COR-L47 (cell line): ENCODE data around the gene NR1I2.

Experiments
- DNase-seq: peaks from one replicate; lab custom pipeline; 2025; lab: John Stamatoyannopoulos, UW

Gene NR1I2

DNA sequence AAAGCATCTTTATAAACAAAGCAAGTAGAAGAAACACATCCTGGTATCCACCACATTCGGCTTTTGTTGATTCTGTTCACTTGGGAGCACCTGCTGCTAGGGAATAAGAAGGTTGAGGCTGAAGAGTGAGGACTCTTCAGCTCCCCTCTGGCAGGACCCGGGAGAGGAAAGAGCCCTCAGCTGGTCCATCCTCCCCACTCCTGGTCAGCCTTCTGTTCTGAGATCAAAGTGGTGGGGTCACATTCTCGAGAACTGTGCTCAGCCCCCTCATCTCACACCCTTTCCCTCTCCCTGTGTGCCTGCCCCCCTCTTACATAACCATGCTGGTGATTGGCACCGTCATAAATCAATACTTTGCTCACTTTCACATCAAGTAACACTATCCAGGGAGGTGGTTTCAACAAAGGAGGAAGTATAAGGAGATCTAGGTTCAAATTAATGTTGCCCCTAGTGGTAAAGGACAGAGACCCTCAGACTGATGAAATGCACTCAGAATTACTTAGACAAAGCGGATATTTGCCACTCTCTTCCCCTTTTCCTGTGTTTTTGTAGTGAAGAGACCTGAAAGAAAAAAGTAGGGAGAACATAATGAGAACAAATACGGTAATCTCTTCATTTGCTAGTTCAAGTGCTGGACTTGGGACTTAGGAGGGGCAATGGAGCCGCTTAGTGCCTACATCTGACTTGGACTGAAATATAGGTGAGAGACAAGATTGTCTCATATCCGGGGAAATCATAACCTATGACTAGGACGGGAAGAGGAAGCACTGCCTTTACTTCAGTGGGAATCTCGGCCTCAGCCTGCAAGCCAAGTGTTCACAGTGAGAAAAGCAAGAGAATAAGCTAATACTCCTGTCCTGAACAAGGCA is at the start of gene NR1I2:
NR1I2 (plus strand) TSS at position 772 of the 869 bp plus-strand sequence.
- no peak for DNase-seq

DNA sequence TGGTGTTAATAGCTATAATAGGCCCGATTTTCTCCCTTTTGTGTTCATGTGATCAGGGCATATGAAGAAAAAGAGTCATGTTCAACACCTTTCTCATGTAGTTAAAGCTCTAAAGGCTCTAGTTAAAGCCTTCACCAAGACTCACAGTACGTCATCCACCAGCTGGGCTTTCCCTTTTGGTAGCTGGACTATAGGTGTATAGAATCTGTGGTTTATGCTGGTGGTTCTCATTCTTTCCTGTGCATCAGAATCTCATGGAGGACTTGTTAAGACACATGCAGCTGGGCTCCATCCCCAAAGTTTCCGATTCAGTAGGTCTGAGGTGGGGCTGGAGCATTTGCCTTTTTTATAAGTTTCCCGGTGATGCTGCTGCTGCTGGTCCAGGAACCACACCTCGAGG is 48.1 kb upstream of the NR1I2 start:
- no peak for DNase-seq

- no peak for DNase-seq
Observed at GRCh38 chr3:119738741-119739140, 43.2 kb upstream of the NR1I2 start.

DNA sequence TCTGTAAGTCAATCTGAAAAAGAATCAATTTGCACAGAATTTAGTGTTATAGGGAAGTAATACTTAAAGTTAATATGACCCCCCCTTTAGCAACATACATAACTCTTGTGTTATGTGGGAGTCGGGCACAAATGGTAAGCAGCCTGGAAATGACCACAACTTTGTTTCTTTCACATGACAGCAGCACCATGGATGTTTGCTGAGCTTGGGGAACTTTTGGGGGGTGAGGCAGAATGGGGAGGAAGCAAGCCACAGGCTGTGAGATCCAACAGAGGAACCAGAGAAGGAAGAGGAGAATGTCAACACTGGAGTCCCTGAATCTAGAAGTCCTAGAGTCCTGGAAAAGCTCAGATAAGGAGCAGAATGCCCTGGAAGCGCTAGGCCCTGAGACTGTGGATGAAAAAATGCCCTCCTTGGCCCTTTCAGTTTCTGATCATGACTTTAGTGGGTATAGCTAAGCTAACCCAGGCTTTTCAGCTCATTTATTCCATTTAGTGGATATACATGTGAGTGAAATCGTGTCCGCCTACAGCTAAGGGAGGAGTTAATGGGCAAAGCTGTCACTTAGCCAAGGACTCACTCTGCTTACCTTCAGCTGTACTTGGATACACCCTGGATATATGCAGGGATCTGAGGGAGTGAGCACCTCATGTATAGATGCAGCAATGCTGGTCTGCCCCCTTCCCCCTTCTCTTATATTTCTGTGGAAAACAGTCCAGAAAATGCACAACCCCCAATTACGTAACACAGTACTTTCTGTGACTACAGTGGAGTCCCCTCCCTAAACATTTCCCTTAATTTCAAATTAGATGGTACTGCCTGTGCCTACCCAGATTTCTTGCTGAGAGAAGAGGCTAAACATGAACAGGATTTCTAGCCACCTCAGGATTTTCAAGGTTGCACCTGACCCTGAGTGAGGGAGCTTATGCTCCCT is 40.0 kb upstream of the NR1I2 start:
- no peak for DNase-seq

DNA sequence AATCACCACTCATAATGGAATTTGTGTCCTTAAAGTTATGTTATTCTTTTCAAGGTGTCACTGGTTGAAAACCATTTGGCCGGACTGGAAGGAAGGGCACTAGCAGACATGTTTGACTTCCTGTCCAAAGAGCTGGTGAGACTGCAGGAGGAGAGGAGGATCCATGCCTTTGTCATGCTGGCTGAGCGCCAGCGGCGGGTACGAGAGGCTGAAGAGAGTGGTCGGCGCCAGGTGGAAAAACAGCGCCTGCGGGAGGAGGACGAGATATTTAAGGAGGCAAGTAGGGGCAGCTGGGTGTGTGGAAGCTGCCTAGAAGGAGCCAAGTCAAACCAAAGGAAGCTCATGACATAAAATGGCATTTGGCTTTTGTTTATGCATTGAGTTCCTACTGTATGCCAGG is 38.0 kb upstream of the NR1I2 start:
- DNase-seq, result no peak

- DNase-seq, result no peak
Observed at GRCh38 chr3:119745942-119746341, 36.0 kb upstream of the NR1I2 start.

- no peak for DNase-seq
Observed at GRCh38 chr3:119746423-119746822, 35.5 kb upstream of the NR1I2 start.

- no peak for DNase-seq
Observed at GRCh38 chr3:119747357-119747756, 34.5 kb upstream of the NR1I2 start.

DNA sequence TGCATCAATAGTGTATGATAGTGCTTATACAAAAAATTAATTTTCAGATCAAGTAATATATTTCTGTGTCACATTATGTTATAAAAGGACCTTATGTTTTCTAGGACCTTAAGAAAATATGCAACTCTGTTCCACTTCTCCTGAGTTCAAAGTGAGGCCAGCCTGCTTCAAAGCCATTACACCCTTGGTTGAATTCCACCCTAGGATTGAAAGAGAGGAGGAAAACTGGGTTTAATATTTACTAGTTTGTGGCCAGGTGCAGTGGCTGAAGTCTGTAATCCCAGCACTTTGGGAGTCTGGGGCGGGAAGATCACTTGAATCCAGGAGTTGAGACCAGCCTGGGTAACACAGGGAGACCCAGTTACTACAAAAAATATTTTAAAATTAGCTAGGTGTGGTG is 32.9 kb upstream of the NR1I2 start:
- no peak for DNase-seq

DNA sequence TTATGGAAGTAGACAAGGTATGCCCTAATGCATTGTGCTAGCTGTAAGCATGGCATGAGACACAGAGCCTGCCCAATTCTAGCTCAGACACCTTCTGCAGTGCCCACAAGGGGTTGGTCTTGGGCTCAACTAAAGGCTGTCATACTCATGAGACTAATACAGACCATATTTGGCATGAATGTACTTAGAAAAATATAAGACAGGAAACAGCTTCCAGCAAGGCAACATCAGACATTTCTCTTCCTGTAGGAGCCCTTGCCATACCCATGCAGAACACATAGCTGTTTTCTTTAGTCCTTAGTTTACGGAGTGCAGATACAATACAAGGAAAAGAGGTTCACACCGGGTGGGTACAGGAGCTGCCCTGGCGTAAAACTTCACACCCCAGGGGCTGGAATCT is 30.5 kb upstream of the NR1I2 start:
- no peak for DNase-seq

GRCh38 chr3:119759962-119760361 is 21.9 kb upstream of the NR1I2 start:
- DNase-seq, result no peak

DNA sequence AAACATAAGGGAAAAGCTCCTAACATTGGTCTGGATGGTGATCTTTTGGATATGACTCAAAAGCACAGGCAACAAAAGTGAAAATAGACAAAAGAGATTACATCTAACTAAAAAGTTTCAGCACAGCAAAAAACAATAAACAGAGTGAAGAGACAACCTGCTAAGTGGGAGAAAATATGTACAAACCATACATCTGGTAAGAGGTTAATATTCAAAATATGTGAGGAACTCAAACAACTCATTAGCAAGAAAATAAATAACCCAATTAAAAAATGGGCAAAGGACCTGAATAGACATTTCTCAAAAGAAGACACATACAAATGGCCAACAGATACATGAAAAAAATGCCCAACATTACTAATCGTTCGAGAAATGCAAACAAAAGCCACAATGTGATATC is 19.0 kb upstream of the NR1I2 start:
- DNase-seq, result no peak

DNA sequence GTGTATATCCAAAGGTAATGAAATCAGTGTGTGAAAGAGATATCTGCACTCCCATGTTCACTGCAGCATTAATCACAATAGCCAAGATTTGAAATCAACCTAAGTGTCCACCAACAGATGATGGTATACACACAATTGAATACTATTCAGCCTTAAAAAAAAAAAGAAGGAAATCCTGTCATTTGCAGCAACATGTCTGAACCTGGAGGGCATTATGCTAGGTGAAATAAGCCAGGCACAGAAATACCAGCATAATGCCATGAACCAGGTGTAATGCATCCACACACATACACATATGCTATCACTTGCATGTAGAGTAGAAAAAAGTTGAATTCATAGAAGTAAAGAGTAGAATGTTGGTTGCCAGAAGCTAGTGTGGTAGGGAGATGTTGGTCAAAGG is 18.4 kb upstream of the NR1I2 start:
- DNase-seq, result no peak

GRCh38 chr3:119765239-119765638 is 16.7 kb upstream of the NR1I2 start:
- DNase-seq, result no peak

GRCh38 chr3:119767936-119768601 is 13.8 kb upstream of the NR1I2 start:
- no peak for DNase-seq

DNA sequence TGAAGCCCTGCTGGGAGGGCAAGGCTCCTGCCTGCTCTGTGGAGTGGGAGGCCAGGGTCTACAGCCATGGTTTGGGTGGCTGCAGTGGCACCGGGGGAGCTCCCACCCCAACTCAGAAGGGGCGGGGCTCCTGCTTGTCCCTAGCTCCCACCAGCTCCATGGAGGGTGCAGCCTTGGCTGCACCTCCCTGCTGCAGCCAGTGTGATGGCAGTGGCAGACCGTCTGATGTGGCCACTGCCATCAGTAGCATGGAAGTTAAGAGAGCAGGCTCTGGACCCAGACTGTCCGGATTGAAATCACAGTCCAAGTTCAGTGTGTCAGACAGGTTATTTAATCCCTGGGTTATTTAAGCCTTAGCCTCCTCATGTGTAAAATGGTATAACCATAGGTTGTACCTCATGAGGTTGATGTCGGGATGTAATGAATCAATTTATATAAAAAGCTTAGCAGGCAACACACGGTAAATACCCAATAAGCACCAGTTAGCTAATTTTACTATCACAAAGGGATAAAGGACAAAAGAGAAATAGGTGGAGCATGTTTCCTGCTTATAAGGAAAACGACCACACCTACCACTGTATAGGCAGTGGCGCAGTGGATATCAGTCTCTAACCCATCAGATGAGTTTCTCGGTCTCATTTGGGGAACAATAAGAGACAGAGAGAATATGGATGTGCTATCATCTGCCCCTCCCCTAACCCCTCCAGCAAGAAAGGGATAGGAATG is 13.1 kb upstream of the NR1I2 start:
- no peak for DNase-seq

GRCh38 chr3:119769394-119770149 is 12.3 kb upstream of the NR1I2 start:
- DNase-seq, result no peak

DNA sequence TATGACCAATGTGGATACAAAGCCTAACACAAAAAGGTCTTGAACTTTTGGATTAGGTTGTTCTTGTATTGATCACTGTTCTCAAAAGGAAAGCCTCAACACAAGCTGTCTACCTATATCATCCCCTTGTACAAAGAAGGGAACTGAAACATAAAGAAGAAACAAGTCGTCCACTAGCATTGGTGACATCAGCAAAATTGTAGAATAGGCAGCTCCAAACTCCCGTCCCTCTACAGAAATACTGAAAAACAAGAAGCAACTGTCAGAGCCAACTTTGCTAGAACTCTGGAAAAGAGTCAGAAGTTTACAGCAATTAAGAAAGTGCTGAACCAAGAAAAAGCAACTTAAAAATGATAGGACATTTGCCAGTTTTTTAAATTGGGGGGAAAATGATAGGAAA is 7.5 kb upstream of the NR1I2 start:
- no peak for DNase-seq

DNA sequence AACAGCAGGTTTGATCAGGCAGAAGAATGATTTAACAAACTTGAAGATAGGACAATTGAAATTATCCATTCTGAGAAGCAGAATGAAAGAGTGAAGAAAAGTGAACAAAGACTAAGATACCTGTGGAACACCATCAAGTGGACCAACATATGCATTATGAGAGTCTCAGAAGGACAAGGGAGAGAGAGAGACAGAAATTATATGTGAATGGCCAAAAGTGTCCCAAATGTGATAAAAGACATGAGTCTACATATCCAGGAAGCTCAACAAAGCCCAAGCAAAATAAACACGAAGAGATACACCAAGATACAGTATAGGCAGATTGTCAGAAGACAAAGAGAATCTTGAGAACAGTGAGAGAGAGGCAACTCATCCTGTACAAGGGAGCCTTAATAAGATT is 5.6 kb upstream of the NR1I2 start:
- no peak for DNase-seq

DNA sequence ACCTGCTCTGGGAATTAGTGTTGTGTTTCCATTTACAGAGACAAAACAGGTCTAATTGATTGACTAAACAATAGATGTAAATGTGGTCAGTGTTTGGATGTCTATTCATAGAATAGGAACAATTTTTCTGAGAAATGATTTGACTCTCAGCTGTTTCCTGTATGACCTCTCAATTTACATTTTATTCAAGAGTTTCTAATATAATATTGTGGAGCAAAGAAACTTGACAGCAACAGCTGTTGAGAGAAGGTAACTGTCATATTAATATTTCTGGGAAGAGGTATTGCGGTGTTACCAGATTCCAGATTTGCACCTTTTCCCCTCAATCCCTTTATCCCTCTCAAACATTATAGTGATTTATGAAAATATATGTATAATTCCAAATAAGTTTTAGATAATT is 3.7 kb upstream of the NR1I2 start:
- DNase-seq, result no peak

DNA sequence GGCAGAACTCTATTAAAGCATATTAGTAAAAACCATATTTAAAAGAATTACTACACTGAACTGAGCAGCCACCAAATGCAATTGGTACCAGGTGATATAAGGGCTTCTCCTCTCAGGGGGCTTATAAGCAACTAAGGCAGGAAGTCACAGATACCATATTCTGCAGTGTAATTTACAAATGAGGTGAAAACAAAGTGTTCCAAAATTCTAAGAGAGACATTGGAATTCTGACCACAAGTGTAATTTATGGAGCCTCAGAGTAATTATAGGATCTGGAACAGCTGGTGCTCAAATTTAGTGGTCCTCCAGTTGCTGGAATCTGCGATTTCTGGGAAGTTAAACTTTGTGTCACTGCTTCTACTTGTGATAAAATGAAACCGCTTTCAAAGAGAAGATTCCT is 3.1 kb upstream of the NR1I2 start:
- no peak for DNase-seq
